ENCODE measurements around the gene WDR1. TPM values are rescaled to one million over a fixed set of nuclear protein-coding genes. Genes with fewer than 3 reads are reported as not detected.
"Not testable (repeated sequence)": the region's sequence is repeated elsewhere in the genome, so short reads cannot be mapped to it uniquely, and the experiment has no call there.

The WDR1 gene
- total RNA-seq, 1 experiment from 2014 or later: 407 TPM

DNA sequence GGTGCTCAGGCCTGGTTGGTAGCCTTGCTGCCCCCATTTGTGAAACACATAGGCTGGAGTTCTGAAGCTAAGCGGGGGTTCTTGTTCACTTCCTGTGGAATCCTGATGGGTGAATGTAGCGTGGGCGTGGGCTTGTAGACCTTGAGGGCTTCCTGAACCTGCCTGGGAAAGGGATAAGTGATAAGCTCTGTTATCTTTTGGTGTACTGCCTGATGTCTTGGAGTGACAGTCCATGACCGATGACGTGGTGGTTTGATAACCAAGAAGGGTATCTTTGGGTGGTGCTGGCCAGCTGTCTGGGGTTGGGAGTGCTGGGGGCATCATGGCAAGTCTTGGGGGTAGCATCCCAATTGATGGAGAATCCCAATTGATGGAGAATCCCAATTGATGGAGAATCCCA is 17.5 kb upstream of the WDR1 start:
- no peak for DNase-seq (ENCODE audit: low read depth)

DNA sequence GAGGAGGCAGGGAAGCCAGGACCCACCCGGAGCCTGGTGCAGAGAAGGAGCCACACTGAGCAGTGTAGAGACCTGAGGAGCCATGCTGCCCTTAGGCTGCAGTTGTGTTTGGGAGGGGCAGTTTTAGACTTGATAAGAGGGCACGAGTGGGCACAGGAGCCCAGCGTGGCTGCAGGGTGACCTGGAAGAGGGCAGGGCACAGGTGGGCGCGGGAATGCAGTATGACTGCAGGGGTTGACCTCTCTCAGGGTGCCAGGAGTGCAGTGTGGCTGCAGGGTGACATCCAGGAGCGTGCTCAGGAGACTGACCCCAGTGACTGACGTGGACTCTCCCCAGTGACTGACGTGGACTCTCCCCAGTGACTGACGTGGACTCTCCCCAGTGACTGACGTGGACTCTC is 14.6 kb upstream of the WDR1 start:
- no peak for DNase-seq (ENCODE audit: low read depth)

DNA sequence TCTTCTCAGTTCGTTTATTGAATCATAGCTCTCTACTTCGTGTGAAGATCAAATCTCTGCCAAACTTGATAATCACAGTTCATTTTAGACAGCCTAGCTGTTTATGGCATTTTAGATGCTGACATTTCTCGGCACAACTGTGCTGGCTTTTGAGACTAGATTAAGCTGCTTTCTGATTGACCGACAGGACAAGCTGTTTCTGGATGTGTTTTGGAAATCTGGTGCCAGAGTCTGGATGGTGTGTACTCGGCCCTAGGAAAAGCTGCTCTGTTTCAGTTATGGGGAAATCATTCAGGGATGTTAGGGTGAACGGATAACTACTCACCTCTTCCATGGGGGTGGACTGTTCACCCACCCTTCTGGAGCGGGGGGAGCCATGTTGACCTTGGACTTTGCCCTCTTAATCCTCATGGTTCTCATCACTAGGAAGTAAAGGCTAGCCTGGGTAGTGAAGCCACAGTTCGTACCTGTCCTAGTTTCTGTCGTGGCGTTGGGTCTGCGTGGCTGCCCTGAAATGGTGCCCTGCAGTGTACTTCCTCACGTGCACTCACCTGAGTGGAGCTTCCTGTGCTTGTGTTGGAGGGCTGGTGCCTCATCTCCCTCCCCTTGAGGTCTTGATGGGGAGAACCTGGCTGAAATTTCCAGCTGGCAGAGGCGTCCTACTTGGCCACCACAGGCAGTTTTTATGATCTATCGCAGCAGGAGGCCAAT is 13.7 kb upstream of the WDR1 start:
- no peak for DNase-seq (ENCODE audit: low read depth)

DNA sequence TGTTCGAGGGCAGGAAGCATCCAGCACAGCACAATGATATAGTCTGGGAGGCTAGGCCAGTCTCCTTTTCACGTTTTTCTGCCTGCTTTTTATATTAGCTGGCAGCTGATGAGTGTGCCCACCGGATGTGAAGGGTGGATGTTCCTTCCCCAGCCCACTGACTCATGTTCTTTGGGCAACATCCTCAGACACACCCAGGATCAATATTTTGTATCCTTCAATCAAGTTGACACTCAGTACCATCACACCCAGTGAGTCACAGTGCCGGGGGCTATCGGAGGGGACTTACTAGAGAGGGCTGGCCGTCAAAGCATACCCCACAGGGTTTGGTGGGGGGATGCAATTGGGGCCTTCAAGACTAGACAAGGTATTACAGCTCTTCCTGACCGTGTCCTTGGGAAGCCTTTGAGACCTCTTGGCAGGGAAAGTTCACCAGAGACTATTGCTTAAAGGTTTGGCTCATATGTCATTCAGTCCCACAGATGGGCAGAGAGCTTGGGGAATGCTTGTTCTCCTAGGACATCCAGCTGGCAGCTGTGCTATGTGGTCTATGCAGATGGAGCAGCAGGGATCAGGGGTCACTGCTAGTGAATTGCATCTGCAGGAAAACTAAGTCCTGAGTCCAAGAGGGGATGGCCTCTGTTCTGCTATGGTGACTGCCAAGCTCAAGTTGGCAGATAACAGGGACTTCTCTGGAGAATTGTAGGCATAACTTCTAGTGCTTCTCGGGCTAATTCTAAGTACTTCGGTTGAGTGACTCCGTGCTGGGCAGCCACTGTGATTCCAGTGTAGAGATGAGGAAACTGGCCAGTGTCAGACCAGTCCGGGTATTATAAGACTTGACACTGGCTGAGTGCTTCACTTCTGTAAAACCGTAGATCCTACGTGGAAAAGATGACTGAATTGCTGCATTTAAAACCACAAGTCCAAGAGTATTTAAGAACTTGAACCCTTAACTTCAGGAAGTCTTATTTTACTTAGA is 12.9 kb upstream of the WDR1 start:
- no peak for DNase-seq (ENCODE audit: low read depth)

DNA sequence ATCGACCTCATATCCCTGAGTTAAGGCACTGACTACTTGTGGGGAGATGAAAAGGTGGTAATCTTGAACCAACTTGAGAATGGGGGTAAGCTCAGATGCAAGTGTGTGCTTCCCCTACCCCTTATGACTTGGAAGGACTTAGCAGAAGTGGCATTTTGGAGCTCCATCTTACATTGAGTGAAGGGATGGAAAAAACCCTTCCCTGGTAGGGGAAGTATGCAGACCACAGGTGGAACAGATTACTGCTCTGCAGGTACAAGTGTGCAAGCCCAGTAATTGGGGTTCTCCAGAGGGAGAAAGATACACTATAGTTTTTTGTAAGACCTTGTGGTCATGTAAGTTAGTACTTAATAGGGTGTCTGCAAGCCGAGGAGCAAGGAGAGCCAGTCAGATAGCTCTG is 12.2 kb upstream of the WDR1 start:
- DNase-seq (ENCODE audit: low read depth): no peak

DNA sequence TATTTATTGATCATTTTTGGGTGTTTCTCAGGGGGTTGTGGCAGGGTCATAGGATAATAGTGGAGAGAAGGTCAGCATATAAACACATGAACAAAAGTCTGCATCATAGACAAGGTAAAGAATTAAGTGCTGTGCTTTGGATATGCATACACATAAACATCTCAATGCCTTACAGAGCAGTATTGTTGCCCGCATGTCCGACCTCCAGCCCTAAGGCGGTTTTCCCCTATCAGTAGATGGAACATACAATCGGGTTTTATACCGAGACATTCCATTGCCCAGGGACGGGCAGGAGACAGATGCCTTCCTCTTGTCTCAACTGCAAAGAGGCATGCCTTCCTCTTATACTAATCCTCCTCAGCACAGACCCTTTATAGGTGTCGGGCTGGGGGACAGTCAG is 10.9 kb upstream of the WDR1 start:
- not testable (repeated sequence) for DNase-seq (ENCODE audit: low read depth)

DNA sequence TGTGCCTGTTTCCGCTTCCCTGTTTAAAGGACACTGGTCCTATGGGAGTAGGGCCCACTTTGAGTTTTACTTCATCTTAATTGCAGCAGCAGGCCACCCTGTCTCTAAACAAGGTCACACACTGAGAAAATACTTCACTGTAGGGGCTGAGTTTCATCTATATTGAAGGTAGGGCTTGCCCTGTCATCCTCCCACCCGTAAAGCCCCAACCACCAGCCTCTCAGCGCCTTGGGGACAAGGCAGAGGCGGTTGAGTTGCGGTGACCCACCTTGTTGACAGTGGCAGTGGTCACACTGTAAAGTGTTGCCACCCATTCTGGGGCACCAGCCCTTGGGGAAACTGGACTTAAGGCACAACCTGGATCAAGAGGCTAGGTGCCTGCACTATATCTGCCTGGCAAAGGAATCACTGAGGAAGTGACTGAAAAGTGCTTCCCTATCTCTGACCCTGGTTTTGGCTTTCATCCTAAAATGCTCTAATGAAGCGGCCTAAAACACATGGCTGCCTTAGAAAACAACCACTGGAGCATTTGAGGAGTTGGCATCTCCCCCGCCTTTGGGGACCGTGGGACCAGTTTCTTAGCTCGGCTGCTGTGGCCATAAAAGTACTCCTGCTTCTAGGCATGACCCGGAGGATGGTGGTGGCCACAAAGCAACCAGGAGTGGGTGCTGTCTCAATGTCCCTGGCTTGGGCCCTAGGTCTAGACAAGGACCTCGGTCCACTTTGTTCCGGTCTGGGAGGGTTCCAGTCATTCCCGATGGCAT is 7.8 kb upstream of the WDR1 start:
- no peak for DNase-seq (ENCODE audit: low read depth)

DNA sequence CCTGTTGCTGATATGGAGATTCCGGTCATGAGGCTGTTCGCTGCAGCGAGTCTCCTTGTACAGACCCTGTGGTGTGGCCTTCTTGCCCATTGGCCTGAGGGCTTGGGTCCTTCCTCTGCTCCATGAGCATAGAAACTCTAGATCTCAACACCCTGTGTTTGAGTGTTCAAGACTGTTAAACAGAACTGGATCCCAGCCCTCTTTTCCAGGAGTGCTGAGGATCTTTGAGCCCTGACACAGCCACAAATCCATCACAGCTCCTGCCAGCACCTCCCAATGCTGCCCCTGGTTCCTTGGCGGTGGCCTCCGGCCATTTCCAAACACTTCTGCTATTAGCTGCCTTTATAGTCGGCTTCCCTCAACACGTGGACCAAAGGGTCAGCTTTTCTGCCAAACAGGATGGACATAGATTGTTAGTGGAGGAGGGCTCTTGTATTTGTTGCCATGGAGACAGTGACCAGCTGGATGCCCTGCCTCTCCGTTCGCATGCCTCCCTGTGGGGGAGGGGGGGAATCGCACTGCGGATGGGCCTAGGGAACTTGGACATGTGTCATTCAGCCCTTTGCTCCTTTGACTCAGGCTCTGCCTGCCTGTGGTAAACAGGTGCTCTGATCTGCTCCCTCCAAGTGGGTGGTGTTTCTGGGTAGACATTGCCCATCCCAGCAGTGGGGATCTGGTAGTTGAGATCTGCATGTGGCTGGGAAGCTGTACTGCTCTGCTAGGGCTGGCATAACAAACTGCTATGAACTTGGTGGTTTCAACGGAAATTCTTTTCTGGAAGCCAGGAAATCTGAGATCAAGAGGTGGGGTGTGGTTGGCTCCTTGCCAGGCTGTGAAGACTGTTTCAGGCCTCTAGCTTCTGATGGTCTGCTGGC is 6.9 kb upstream of the WDR1 start:
- DNase-seq (ENCODE audit: low read depth): peak; percentile 53

DNA sequence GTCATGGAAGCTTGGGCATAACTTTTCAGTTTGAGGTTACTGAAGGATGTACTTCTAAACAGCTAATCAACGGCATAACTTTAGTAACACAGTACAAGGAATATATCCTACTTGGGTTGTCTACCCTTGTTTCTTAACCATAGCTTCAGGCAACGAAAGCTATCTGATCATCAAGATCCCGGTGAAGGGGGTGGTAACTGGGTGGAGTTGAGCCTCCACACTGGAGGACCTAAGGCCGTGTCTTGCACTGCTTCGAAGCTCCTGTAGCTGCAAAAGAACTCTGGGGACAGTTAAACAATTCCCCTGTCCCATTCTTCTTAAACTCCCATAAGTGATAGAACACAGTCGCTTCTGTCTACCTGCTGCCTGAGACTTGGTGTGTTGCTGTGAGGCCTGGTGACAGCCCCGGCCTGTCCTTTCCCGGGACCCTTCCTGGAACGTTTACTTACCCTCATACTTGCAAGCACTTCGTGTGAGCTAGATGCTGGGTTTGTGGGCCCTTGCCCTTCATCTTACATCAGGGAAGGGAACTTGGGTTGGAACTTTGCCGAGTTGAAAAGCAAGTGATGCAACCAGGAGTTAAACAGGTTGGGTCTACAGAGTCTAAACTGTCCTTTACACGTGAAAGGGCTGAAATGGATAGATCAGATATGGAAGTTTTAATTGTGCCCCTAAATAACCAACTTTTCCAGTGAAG is 5.8 kb upstream of the WDR1 start:
- DNase-seq (ENCODE audit: low read depth): no peak

DNA sequence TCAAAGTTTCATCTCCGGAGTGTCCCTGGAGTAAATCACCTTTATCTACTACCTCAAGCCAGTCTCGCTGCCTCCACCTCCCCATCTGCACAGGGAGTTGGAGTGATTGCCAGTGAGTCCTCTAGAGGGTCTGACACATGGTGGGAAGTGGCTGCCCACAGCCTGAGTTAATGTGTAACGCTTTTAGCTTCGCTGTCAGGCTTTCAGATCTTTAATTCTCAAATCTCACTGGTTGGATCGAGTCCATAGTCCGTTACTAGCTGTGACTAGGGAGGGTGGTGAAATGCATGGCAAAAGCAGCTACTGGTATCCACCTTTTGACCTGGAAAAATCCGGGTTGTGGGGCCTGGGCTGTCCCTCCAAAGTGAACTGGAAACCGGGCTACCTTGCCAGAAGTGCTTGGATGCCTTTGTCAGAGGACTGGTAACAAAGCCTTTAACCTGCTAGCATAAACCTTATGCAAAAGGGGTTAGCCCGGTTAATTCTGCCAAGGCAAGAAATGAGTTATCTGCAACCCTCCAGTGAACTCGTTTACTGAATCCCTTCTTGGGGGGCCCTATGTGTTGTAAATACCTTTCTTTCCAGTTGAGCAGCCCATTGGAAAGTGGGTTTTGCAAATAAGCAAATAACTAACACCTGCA is 5.1 kb upstream of the WDR1 start:
- no peak for DNase-seq (ENCODE audit: low read depth)

DNA sequence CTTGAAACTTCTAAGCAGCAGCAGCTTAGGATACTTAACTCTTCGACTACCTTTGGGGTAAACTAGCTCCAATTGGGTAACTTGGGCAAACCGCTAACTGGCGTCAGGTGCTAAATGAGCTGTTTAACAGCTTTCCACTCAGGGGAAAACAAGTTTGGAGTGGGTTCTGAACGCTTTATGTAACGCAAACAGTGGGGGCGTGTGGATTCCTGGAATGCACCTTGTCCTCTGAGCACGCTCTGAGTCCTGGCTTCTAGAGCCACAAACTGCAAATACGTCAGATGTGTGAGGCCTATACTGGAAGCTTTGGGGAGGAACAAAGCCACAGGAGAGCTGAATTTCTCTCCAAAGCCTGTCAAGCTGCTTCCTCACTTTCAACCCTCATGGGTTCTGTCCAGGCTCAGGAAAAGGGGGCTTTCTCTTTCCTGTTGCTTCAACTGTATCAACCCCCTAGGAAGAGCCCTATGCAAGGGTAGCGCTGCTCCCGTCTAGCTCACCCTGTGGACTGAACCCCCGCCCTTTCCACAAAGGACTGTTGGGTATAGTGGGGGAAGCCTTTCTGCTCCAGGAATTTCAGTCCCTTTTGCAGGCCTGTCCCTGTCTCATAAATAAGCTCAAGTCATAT is 4.5 kb upstream of the WDR1 start:
- no peak for DNase-seq (ENCODE audit: low read depth)

DNA sequence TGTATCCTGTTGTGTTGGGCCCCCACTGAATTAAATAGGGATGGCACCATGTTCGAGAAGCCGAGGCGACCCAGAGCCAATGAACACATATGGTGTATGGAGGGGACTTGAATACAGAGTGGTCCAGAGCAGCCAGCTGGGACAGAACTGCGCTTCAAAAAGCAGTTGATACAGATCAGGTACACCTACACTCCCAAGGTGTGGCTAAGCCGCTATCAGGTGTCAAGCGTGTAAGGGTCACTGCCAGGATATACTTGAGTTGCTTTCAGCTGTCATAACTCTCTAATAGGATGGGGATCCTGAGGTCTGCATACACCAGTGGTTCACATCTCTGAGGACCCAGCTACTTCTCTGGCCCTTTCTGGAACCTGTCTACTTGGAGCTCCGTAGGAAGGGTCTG is 3.2 kb upstream of the WDR1 start:
- no peak for DNase-seq (ENCODE audit: low read depth)

DNA sequence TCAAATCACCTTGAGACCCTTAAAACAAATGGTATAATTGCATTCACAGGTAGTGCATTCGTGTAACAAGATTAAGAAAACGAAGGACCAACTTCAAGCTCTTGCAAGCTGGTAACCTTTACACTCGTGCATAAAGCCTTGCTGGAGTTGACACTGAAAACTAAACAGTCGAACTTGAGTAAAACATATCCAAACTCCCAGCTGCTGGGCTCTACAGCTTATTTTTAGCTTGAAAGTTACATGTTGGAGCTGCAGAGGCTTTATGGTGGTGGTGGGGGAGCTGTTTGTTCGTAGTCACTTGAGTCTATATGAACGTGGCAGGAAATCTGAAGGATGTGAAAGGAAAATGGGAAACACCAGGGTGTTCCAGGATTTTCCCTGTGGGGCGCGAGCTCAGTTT is 2.7 kb upstream of the WDR1 start:
- no peak for DNase-seq (ENCODE audit: low read depth)

DNA sequence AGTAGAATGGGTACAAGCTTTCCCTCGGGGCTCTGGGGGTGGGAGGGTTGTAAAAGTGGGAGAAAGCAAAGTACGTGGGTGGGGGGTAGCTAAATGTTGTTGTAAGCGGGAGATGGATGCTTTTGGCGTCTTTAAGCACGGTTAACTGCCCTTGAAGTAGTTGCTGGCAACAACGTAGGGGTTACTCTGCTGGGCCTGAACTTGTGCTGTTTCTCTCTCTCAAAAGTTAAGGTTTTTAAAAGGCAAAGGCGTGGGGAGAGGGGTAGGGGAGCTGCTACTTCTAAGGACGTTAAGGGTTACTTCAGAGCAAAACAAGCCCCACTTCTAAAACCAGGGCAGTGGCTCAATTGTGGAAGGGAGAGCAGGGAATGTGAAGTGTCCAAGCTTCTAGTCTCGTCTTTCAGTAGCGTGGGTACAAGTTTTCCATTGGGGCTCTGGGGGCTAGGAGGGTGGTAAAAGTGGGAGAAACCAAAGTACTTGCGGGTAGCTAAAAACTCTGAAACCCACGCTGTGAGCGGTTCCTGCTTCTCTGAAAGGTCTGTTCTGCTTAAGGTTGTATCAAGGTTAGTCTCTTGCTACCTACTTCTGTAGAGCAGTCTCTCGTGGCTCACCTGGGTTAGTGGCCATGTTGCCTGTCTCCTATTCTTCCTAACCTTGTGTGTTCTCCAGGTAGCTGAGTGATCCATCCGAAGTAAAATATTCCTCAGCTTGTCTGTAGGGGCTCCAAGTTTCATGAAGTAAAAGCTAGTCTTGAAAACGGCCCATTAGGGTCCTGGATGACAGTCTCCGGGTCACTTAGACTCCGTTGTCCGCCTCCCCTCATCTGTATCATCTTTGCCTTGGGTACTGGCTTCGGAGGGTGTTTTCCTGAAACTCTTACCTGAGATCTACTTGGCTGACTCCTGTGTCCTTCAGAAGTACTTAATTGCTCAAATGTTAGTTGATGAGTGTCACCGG is 1.7 kb upstream of the WDR1 start:
- no peak for DNase-seq (ENCODE audit: low read depth)

DNA sequence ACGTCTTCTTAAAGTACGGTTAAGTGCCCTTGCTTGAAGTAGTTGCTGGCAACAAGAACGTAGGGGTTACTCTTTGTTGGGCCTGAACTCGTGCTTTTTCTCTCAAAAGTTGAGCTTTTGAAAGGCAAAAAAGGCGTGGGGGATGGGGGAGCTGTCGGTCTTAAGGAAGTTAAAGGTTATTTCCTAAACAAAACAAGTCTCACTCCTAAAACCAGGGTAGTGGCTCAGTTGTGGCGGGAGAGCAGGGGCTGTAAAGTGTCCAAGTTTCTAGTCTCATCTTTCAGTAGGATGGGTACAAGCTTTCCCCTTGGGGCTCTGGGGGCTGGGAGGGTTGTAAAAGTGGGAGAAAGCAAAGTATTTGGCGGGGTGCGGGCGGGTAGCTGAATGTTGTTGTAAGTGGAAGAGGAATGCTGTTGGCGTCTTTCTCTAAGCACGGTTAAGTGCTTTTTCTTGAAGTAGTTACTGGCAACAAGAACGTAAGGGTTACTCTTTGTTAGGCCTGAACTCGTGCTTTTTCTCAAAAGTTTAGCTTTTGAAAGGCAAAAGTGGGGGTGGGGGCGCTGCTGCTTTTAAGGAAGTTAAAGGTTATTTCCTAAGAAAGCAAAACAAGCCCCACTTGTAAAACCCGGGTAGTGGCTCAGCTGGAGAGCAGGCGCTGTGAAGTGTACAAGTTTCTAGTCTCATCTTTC is 904 bp upstream of the WDR1 start:
- DNase-seq (ENCODE audit: low read depth): no peak

DNA sequence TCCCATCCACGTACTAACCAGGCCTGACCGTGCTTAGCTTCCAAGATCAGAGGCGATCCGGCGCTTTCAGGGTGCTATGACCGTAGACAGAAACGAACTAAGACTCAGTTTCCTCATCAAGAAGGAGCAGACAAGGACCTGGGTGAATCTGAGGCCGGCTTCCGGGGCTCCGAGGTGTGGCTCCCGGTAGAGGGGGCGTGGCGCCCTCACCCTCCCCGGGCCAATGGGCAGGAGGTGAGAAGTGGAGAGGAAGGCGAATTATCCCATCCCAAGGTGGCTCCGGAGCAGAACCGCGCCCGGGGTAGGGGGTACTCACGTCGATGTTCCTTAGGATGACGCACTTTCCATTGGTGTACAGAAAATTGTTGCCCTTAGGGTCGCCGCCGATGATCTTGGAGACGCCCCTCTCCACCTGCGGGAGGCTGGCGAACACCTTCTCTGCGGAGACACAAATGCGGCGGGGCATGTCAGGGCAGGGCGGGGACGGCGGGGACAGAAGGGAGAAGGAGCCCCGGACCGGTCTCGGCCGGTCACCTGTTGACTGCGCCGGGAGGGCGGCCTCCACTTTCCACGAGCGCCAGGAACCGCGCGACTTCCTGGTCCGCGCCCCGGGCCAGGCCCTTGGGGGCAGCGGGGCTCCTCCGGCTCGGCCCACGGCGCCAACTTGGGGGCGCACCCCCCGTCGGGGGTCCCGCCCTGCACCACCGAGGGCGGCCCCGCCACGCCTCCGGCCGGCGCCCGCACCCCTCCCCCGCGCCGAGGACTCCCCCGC is 616 bp downstream of the WDR1 start:
- peak; percentile 69 for DNase-seq (ENCODE audit: low read depth)

DNA sequence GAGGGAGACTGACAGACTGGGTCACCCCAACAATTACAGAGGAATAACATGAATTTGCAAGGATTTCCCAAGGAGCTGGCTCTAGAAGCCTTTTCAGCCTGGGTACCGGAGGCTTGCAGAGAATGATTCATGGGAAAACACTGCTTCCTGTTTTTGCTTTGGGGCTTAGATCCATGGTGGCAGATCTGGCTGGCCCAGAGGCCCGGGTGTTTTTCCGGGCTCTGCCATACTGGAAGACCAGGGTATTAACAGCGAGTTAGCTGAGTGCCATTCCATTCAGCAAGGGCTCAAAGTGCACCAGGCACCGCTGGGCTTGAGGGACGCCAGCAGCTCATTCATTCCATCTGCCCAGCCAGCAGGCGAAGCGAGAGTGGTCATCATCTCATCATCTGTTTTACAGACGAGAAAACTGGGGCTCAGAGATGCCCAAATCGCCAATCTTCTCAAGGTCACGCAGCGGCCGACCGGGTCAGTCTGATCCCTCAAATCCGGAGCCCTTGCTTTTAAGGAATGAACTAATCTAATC is 1.3 kb downstream of the WDR1 start:
- peak; percentile 66 for DNase-seq (ENCODE audit: low read depth)
